ENCODE measurements around the gene NARS2. TPM values are rescaled to one million over a fixed set of nuclear protein-coding genes. Genes with fewer than 3 reads are reported as not detected.
A peak's percentile ranks its signal among the peaks of the same experiment; 100 is the strongest.

Gene NARS2
- total and polyA plus RNA-seq, 10 of the 15 experiments (the other 5 are each of a cell fraction or from before 2014, with no cell fraction given), result 22.2 to 45.3 (median 36.3) TPM

DNA sequence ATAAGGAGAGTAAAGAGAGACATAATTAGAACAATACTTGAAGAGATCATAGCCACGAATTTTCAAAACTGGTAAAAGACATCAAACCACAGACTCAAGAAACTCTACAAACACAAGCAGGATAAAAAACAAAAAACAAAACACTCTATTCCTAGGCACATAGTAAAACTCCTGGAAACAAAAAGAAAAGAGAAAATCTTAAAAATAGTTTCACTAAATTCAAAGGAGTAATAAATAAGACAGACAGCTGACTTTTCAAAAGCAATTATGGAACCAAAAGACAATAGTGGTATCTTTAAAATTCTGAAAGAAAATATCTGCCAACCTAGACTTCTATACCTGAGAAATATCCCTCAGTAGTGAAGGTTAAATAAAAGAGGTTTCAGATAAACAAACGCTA, 9.2 kb upstream of the NARS2 start:
- DNase-seq (ENCODE audit: low read depth, low spot score) (no peak), FAIRE-seq (no peak), ATAC-seq (no peak)
- Histone ChIP-seq H3K27me3 (replicated peaks in 1 of 2; ENCODE audit: control insufficient read depth in 2 of 2, insufficient read depth in 2 of 2, low read length in 1 of 2) (no peaks in the 10 kb centered on the region; a peak in 2 of 4 replicates), H3K79me2 (ENCODE audit: control insufficient read depth, insufficient read depth, low read length) (no peaks in the 10 kb centered on the region), H3K9ac (ENCODE audit: control insufficient read depth, insufficient read depth, low read length) (no peak overlapping the region), H3K4me3 (no peak overlapping the region), H3K27ac (ENCODE audit: control insufficient read depth, insufficient read depth) (no peak overlapping the region), H2AFZ (ENCODE audit: control insufficient read depth, low read depth, low read length) (no peak overlapping the region), H3K9me3 (replicated peaks; ENCODE audit: control insufficient read depth, insufficient read depth, low read length) (peaks cover 3% of the 10 kb centered on the region; the same call in 2 of the 3 replicates), H3K4me2 (ENCODE audit: control insufficient read depth, insufficient read depth) (no peak overlapping the region), H4K20me1 (ENCODE audit: control insufficient read depth, insufficient read depth) (no peaks in the 10 kb centered on the region), H3K36me3 (ENCODE audit: control insufficient read depth in 2 of 2, insufficient read depth in 2 of 2, low read length in 1 of 2) (no peaks in the 10 kb centered on the region), H3K4me1 (ENCODE audit: control insufficient read depth, insufficient read depth, low read length) (no peaks in the 10 kb centered on the region)
- BruUV-seq (replicated peaks), result no TSS peak
- ChIA-PET CTCF (interaction anchor here (2.8 kb wide), 1 partner anchor 9 kb away, joined by 9 read pairs; the partner anchor contains the start of gene NARS2), SMC1A (ENCODE audit: uncharacterized antibody, unreplicated experiment) (interaction anchor here (1.2 kb wide), 1 partner anchor 9 kb away, joined by 4 read pairs; the partner anchor contains the start of gene NARS2), POLR2A (no interaction called here), RAD21 (ENCODE audit: unreplicated experiment) (no interaction called here)
- TF ChIP-seq CBX5 (IDR thresholded peaks at IDR 0.05; ENCODE audit: low read depth), result peak; percentile 89; the same call in 1 of the 2 replicates
- TF ChIP-seq, protein P1, sequence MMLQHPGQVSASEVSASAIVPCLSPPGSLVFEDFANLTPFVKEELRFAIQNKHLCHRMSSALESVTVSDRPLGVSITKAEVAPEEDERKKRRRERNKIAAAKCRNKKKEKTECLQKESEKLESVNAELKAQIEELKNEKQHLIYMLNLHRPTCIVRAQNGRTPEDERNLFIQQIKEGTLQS (IDR thresholded peaks at IDR 0.05; ENCODE audit: borderline replicate concordance, extremely low read depth, low read depth, low read length), result no peak
- 53% methylated on average over 2 of the region's 2 CpGs for WGBS (ENCODE audit: insufficient coverage, insufficient replicate concordance, low lambda C conversion rate, missing lambda C conversion rate)
- intact Hi-C loops (cut with micrococcal nuclease; ENCODE audit: unreplicated experiment), result no loop called here
- in situ Hi-C loops (cut with MboI), result no loop called here

DNA sequence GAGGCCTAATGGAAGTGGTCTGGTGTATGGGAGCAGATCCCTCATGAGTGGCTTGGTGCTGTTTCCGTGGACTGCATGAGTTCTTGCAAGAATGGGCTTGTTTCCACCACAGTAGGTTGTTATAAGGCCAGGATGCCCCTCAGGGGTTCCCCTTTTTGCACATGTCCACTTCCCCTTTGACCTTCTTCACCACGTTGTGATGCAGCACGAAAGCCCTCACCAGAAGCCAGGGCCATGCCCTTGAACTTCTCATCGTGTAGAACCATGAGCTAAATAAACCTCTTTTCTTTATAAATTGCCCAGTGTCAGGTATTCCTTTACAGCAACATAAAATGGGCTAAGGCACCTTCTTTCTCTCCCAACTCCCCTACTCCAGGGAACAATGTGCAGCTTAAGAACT, 2.8 kb upstream of the NARS2 start:
- Histone ChIP-seq H3K9me3 (replicated peaks; ENCODE audit: control insufficient read depth, insufficient read depth, low read length) (no peaks in the 10 kb centered on the region; the same call in 1 of the 3 replicates), H3K27me3 (replicated peaks in 1 of 2; ENCODE audit: control insufficient read depth in 2 of 2, insufficient read depth in 2 of 2, low read length in 1 of 2) (no peaks in the 10 kb centered on the region; a peak in 1 of 4 replicates), H3K4me2 (ENCODE audit: control insufficient read depth, insufficient read depth) (no peak overlapping the region), H3K4me3 (no peak overlapping the region), H4K20me1 (ENCODE audit: control insufficient read depth, insufficient read depth) (no peaks in the 10 kb centered on the region), H3K27ac (ENCODE audit: control insufficient read depth, insufficient read depth) (no peak overlapping the region), H3K4me1 (ENCODE audit: control insufficient read depth, insufficient read depth, low read length) (no peaks in the 10 kb centered on the region), H2AFZ (ENCODE audit: control insufficient read depth, low read depth, low read length) (no peak overlapping the region), H3K79me2 (ENCODE audit: control insufficient read depth, insufficient read depth, low read length) (peaks cover 19% of the 10 kb centered on the region), H3K9ac (ENCODE audit: control insufficient read depth, insufficient read depth, low read length) (no peak overlapping the region), H3K36me3 (ENCODE audit: control insufficient read depth in 2 of 2, insufficient read depth in 2 of 2, low read length in 1 of 2) (no peaks in the 10 kb centered on the region)
- intact Hi-C loops (cut with micrococcal nuclease; ENCODE audit: unreplicated experiment), result no loop called here
- 24% methylated on average over 4 of the region's 4 CpGs for WGBS (ENCODE audit: insufficient coverage, insufficient replicate concordance, low lambda C conversion rate, missing lambda C conversion rate)
- ATAC-seq, result no peak
- in situ Hi-C loops (cut with MboI), result no loop called here
- RAD21 ChIA-PET (ENCODE audit: unreplicated experiment), result no interaction called here
- CTCF ChIA-PET, result interaction anchor here (1.3 to 5.1 kb wide), 2 partner anchors 159 to 349 kb away, joined by 3 to 17 read pairs; partner anchors contain the start of gene GAB2
- POLR2A ChIA-PET, result no interaction called here
- no peak for FAIRE-seq
- TF ChIP-seq CREM (IDR thresholded peaks at IDR 0.05; ENCODE audit: low read depth) (no peak), SPI1 (IDR thresholded peaks at IDR 0.05; ENCODE audit: borderline replicate concordance, insufficient read depth, low read depth, low read length) (peak; percentile 43; the same call in 1 of the 2 replicates)
- SMC1A ChIA-PET (ENCODE audit: uncharacterized antibody, unreplicated experiment), result interaction anchor here (5.6 kb wide), 1 partner anchor 12 kb away, joined by 62 read pairs; no protein-coding TSS in a partner anchor
- BruUV-seq (replicated peaks), result no TSS peak
- no peak for DNase-seq (ENCODE audit: low read depth, low spot score)
